ENCODE data around the gene LRRC25. TPM values are rescaled to one million over a fixed set of nuclear protein-coding genes. Genes with fewer than 3 reads are reported as not detected.
A peak's percentile ranks its signal among the peaks of the same experiment; 100 is the strongest.

The LRRC25 gene
- total and polyA plus RNA-seq, 2 donors (not counting 3 experiments of a cell fraction or from before 2014, with no cell fraction given), result not detected

DNA sequence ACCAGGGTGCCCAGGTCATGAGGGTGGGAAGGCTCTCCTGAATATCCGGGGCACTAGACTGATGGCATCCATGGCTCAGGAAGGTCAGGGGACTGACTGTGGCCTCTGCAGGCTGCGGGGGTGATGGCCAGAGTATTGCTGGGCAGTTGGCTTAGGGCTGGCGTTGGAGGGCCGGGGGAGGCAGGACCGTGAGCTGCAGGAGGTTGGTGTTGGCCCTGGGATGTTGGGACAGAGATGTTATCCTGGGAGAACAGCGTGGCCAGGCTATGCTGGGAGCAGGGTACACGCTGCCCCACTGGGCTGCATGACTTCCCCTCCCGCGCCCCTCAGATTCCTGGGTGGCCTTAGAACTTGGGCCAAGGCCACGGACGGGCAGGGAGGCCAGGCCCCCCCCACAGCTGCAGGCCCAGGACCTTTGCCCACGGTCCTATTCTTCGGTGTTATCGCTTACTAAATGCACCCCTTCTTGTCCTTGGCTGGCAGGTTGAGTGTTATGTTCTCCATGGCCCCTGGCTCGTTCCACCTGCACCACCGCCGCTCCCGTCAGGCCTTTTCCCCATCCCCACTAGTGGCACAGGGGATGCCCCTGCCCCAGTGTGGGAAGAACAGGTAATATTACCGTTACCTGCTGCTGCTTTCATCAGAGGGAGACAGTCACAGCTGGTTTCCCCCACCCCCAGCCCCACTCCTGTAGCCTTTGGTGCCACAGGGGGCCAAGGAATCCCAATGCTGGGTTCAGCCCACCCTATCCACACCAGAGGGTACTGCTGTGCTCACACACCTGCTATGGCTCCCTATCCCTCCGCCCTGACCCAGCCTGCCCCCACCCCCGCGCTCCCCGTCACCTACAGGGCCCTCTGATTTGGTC is 43.7 kb upstream of the LRRC25 start:
- POLR2A ChIA-PET, result no interaction called here

DNA sequence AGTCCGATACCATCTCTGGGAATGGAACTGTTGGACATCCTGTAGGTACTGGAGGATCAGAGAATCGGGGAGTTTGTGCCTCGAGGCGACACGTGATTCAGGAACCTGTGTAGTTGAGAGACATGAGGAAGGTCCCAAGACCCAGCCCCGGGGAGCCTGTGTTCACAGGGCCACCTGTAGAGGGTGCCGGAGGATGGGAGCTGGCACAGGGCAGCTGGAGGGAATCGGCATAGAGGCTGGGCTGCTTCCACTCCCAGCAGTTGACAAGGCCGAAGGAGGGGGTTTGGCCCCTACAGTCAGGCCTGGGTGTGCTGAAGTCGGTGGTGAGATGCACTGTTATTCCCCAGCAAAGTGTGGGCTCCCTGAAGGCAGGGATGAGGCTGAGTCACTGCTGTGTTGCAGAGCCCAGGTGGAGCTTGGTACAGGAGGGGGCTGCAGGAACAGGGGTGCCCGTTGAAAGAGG is 43.0 kb upstream of the LRRC25 start:
- ChIA-PET POLR2A (no interaction called here), CTCF (interaction anchor here (0.5 to 3.7 kb wide), 9 partner anchors 9 to 543 kb away, joined by 3 to 23 read pairs (median 3); partner anchors contain the start of gene SSBP4)
- Histone ChIP-seq H3K4me3 (replicated peaks in 1 of 3; ENCODE audit: insufficient read depth in 1 of 3, low read depth in 1 of 3, low read length in 3 of 3) (no peak overlapping the region), H3K9me3 (replicated peaks; ENCODE audit: control insufficient read depth, insufficient read depth, low read length) (no peaks in the 10 kb centered on the region), H3K27ac (ENCODE audit: insufficient read depth, low read depth, low read length) (no peak overlapping the region), H3K9me1 (replicated peaks; ENCODE audit: control insufficient read depth, extremely low read depth, insufficient read depth, low read length) (no peaks in the 10 kb centered on the region), H3K27me3 (ENCODE audit: control insufficient read depth in 2 of 2, insufficient read depth in 2 of 2, low read length in 2 of 2) (no peaks in the 10 kb centered on the region), H3K4me2 (ENCODE audit: insufficient read depth, low read length) (no peak overlapping the region), H3K9ac (replicated peaks; ENCODE audit: extremely low read depth, insufficient read depth, low read length) (no peak overlapping the region), H2AFZ (ENCODE audit: low read depth, low read length) (no peak overlapping the region), H3K36me3 (ENCODE audit: control insufficient read depth in 2 of 2, extremely low read depth in 1 of 2, insufficient read depth in 2 of 2, low read length in 2 of 2) (peaks cover 0 to 16% of the 10 kb centered on the region in 2 experiments), H4K20me1 (replicated peaks; ENCODE audit: control insufficient read depth, extremely low read depth, insufficient read depth, low read length) (no peaks in the 10 kb centered on the region), H3K4me1 (ENCODE audit: control insufficient read depth, extremely low read depth, insufficient read depth, low read length) (peaks cover 6% of the 10 kb centered on the region), H3K79me2 (ENCODE audit: control insufficient read depth, insufficient read depth, low read length) (no peaks in the 10 kb centered on the region)
- DNase-seq (ENCODE audit: low read depth, low spot score) (no peak), FAIRE-seq (no peak)
- intact Hi-C loops (cut with micrococcal nuclease), result no loop called here
- dilution Hi-C loops (cut with MboI; ENCODE audit: extremely low pct_ligation_motif_present, low sequenced_read_pairs), result no loop called here
- TF ChIP-seq, protein P1, sequence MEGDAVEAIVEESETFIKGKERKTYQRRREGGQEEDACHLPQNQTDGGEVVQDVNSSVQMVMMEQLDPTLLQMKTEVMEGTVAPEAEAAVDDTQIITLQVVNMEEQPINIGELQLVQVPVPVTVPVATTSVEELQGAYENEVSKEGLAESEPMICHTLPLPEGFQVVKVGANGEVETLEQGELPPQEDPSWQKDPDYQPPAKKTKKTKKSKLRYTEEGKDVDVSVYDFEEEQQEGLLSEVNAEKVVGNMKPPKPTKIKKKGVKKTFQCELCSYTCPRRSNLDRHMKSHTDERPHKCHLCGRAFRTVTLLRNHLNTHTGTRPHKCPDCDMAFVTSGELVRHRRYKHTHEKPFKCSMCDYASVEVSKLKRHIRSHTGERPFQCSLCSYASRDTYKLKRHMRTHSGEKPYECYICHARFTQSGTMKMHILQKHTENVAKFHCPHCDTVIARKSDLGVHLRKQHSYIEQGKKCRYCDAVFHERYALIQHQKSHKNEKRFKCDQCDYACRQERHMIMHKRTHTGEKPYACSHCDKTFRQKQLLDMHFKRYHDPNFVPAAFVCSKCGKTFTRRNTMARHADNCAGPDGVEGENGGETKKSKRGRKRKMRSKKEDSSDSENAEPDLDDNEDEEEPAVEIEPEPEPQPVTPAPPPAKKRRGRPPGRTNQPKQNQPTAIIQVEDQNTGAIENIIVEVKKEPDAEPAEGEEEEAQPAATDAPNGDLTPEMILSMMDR (IDR thresholded peaks at IDR 0.05; ENCODE audit: extremely low read depth in 1 of 2, insufficient read depth in 1 of 2, low read depth in 1 of 2, low read length in 2 of 2), result peak; percentile 16 to 27
- TF ChIP-seq FOS (IDR thresholded peaks at IDR 0.05; ENCODE audit: borderline replicate concordance, insufficient read depth, low read length), result no peak
- BruUV-seq (replicated peaks), result no TSS peak

More for the DNA sequence above, 43.7 kb upstream of the LRRC25 start:
- Histone ChIP-seq H3K27me3 (ENCODE audit: control insufficient read depth in 2 of 2, insufficient read depth in 2 of 2, low read length in 2 of 2) (no peaks in the 10 kb centered on the region), H3K4me2 (ENCODE audit: insufficient read depth, low read length) (no peak overlapping the region), H3K4me3 (replicated peaks in 1 of 3; ENCODE audit: insufficient read depth in 1 of 3, low read depth in 1 of 3, low read length in 3 of 3) (no peak overlapping the region), H4K20me1 (replicated peaks; ENCODE audit: control insufficient read depth, extremely low read depth, insufficient read depth, low read length) (no peaks in the 10 kb centered on the region), H3K9me1 (replicated peaks; ENCODE audit: control insufficient read depth, extremely low read depth, insufficient read depth, low read length) (no peaks in the 10 kb centered on the region), H3K36me3 (ENCODE audit: control insufficient read depth in 2 of 2, extremely low read depth in 1 of 2, insufficient read depth in 2 of 2, low read length in 2 of 2) (peaks cover 0 to 21% of the 10 kb centered on the region in 2 experiments), H3K4me1 (ENCODE audit: control insufficient read depth, extremely low read depth, insufficient read depth, low read length) (peaks cover 6% of the 10 kb centered on the region), H3K27ac (ENCODE audit: insufficient read depth, low read depth, low read length) (no peak overlapping the region), H2AFZ (ENCODE audit: low read depth, low read length) (no peak overlapping the region), H3K9ac (replicated peaks; ENCODE audit: extremely low read depth, insufficient read depth, low read length) (no peak overlapping the region), H3K79me2 (ENCODE audit: control insufficient read depth, insufficient read depth, low read length) (no peaks in the 10 kb centered on the region), H3K9me3 (replicated peaks; ENCODE audit: control insufficient read depth, insufficient read depth, low read length) (no peaks in the 10 kb centered on the region)
- TF ChIP-seq POLR2A (IDR thresholded peaks at IDR 0.05; ENCODE audit: low read depth, low read length), result no peak
- TF ChIP-seq FOS (IDR thresholded peaks at IDR 0.05; ENCODE audit: borderline replicate concordance, insufficient read depth, low read length), result no peak
- TF ChIP-seq EZH2 (IDR thresholded peaks at IDR 0.05; ENCODE audit: borderline replicate concordance, low read depth, low read length, severe bottlenecking), result no peak
- no peak for TF ChIP-seq POLR2AphosphoS5 (IDR thresholded peaks at IDR 0.05; ENCODE audit: insufficient read depth, low read depth, low read length)
- no peak for TF ChIP-seq MYC (IDR thresholded peaks at IDR 0.05; ENCODE audit: low read depth, low read length)
- no peak for TF ChIP-seq GATA2 (IDR thresholded peaks at IDR 0.05; ENCODE audit: insufficient read depth, insufficient read length, low read depth, low read length)
- TF ChIP-seq, protein P2, sequence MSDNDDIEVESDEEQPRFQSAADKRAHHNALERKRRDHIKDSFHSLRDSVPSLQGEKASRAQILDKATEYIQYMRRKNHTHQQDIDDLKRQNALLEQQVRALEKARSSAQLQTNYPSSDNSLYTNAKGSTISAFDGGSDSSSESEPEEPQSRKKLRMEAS (IDR thresholded peaks at IDR 0.05; ENCODE audit: insufficient read depth, insufficient read length), result no peak
- TF ChIP-seq JUN (IDR thresholded peaks at IDR 0.05; ENCODE audit: borderline replicate concordance, insufficient read depth, insufficient read length, low read depth), result no peak
- dilution Hi-C loops (cut with MboI; ENCODE audit: extremely low pct_ligation_motif_present, low sequenced_read_pairs), result no loop called here
- no TSS peak for BruUV-seq (replicated peaks)
- intact Hi-C loops (cut with micrococcal nuclease), result no loop called here
- FAIRE-seq (no peak), DNase-seq (ENCODE audit: low read depth, low spot score) (no peak)
- CTCF ChIA-PET, result interaction anchor here (0.5 to 3.7 kb wide), 7 partner anchors 8 to 542 kb away, joined by 3 to 23 read pairs (median 3); partner anchors contain the start of gene SSBP4

Data from endothelial cell of umbilical vein (primary cell).